Activated effector memory CD4-positive, alpha-beta T cell treated with Interleukin-2 at 50 U/mL for 16 hours (primary cell): ENCODE data around the gene YPEL3.
"Not testable (repeated sequence)": the region's sequence is repeated elsewhere in the genome, so short reads cannot be mapped to it uniquely, and the experiment has no call there.

Experiments
- DNase-seq: peaks from one replicate; pipeline ENCODE4 v3.0.0-alpha.2; 2020

YPEL3 gene

GRCh38 chr16:30096105-30096861 lies at the start of gene YPEL3:
YPEL3 (minus strand) TSS chr16:30096213; CDS start chr16:30095482, 731 bp downstream.
- peak; percentile 86 for DNase-seq

DNA sequence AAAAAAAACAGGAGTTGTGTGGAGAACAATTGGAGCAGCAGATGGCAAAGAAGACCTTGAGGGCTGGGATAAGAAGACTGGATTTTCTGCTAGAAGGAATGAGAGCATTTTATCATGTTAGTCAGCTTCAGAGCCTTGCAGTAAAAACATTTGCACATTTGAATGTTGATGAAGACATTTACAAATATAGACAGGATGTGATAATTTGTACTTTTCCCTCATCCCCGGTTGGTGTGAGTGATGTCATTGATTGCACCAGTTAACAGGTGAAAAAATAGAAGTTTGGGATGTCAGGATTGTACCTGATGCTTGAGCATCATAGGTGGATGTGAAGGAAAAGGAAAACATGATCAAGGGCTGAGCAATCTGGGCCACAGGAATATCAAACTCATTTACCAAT lies 49.6 kb upstream of the YPEL3 start:
- DNase-seq: no peak

DNA sequence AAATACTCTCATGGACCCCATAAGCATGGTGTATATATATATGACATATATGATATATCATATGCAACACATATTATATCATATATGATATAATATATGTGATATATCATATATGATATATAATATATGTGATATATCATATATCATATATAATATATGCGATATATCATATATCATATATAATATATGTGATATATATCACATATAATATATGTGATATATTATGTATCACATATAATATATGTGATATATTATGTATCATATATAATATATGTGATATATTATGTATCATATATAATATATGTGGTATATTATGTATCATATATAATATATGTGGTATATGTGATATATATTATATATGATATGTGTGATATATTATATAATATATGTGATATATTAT lies 48.9 kb upstream of the YPEL3 start:
- DNase-seq: no peak

DNA sequence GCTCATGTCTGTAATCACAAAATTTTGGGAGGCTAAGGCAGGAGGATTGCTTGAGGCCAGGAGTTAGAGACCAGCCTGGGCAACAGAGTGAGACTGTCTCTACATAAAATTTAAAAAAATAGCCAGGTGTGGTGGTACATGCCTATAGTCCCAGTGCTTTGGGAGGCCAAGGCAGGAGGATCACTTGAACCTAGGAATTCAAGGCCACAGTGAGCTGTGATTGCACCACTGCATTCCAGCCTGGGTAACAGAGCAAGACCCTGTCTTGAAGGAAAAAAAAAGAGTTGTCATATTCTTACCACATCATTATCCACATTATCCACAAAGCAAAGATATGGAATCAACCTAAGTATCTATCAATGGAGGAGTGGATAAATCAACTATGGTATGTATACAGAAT lies 48.0 kb upstream of the YPEL3 start:
- no peak for DNase-seq

DNA sequence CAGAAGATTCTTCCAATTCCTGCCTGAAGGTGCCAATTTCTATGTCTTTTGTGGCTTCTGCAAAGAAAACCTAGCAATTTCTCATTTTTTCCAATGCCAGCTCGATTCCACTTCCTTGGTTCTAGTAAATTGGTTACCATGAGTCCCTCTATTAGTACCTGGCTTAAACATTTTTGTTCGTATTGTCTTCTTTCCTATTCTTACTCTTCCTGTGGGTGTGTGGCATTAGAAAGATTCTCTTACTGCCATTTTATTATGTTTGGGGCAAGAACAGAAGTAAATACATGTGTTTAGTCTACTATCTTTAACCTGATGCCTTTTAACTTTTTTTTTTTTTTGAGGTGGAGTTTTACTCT lies 47.3 kb upstream of the YPEL3 start:
- no peak for DNase-seq

- DNase-seq: no peak
Observed at GRCh38 chr16:30142672-30143346, 46.8 kb upstream of the YPEL3 start.

- no peak for DNase-seq
Observed at GRCh38 chr16:30141750-30142149, 45.7 kb upstream of the YPEL3 start.

GRCh38 chr16:30139583-30140481 lies 43.8 kb upstream of the YPEL3 start:
- DNase-seq: no peak

DNA sequence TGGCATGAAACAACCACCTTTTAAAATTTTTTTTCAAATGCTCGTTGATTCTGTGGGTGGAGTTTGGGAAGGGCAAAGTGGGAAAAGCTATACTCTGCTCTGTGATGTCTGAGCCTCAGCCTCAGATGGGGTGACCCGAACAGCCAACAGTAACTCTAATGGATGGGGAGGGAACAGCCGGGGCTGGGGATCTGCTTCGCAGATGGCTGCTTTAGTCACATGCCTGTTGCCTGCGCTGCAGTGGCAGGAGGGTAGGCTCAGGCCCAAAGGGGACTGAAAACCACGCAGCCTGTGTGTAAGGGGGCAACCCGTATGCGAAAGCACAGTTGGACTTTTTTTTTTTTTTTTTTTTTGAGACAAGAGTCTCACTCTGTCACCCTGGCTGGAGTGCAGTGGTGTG lies 41.9 kb upstream of the YPEL3 start:
- DNase-seq: no peak

DNA sequence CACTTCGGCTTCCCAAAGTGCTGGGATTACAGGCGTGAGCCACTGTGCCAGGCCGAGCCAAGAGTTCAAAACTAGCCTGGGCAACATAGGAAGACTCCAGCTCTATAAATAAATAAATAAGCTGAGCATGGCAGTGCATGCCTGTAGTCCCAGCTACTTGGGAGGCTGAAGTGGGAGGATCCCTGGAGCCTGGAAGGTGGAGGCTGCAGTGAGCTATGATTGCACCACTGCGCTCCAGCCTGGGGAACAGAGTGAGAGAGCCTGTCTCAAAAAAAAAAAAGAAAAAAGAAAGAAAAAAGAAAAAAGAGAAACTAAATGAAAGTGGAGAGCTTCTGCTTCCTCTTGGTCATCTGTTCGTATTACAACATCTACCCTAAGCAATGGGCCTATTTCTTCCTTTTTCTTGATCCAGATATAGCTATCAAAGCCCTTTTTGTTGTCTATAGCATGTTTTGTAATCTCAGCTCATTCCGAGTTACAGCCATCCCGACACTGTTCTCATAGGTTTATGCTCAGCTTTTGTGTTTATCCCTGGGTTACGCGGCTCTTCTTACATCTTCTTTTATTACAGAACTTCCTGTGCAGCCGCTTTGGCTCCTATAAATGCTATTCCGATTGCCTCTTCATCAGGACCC lies 41.1 kb upstream of the YPEL3 start:
- DNase-seq: no peak

DNA sequence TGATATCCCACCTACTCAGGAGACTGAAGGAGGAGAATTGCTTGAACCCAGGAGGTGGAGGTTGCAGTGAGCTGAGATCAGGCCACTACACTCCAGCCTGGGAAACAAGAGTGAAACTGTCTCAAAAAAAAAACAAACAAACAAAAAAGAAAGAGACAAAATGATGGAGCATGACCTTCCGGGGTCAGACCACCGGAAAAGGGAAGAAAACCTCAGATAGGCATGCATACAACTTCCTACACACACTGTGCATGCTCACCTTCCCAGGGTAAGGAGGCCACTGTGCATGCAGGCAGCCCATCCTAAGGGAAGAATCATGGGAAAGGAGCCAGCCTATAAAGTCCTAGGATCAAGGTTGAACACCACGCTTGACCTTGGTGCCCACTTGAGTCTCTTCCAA lies 36.6 kb upstream of the YPEL3 start:
- DNase-seq: no peak

DNA sequence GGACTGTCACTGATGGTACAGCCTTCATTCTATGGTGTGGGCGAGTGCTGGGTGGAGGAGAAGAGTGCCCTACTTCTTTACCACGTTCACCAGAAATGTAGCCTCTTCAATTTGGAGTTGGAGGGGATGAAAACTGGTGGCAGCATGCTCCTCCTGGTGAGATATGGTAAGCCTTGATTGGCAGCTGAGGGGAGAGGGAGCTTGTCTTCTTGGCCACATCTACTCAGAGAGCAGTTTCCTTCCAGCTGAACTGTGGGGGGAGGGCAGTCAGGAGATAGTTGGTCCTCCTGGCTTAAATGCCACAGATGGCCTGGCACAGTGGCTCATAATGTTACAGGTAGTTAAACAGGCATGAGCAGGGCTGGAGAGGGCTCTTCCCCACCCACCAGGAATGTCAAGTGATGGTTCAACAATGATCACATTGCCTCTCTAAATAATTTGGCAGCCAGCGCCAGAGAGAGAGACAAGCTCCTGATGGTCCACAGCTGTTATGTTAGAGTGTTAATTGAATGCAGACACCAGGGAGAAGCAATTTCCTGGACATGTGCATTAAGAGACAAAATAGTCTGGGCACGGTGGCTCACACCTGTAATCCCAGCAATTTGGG lies 36.0 kb upstream of the YPEL3 start:
- no peak for DNase-seq

DNA sequence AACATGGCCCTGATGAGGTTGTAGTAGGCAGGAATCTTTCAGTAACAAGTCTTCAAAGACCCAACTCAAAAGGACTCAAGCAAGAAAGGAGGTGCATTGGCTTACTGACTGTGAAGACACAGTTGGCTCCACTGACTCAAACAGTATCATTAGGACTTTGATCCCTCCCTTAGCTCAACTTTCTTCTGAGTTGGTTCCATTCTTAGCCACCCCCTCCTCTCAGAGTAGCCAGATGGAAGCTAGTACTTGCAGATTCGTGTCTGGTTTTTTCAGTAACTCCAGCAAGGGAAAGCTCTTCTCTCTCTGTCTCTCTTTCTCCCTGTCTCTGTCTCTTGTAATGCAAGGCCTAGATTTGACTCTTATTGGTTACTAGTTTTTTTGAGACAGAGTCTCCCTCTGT lies 32.0 kb upstream of the YPEL3 start:
- DNase-seq: no peak

GRCh38 chr16:30125690-30126089 lies 29.7 kb upstream of the YPEL3 start:
- DNase-seq: not testable (repeated sequence)

DNA sequence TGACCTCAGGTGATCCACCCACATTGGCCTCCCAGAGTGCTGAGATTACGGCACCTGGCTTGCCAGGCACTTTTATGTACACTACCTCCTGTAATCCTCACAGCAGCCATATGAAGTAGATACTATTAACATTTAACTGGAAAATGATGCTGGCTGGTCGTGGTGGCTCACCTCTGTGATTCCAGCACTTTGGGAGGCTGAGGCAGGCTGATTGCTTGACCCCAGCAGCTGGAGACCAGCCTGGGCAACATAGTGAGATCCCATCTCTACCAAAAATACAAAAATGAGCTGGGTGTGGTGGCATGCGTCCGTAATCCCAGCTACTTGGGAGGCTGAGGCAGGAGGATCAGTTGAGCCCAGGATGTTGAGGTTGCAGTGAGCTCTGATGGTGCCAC lies 29.0 kb upstream of the YPEL3 start:
- DNase-seq: no peak

GRCh38 chr16:30122604-30123160 lies 26.7 kb upstream of the YPEL3 start:
- DNase-seq: no peak

GRCh38 chr16:30121741-30122571 lies 25.9 kb upstream of the YPEL3 start:
- DNase-seq: no peak

DNA sequence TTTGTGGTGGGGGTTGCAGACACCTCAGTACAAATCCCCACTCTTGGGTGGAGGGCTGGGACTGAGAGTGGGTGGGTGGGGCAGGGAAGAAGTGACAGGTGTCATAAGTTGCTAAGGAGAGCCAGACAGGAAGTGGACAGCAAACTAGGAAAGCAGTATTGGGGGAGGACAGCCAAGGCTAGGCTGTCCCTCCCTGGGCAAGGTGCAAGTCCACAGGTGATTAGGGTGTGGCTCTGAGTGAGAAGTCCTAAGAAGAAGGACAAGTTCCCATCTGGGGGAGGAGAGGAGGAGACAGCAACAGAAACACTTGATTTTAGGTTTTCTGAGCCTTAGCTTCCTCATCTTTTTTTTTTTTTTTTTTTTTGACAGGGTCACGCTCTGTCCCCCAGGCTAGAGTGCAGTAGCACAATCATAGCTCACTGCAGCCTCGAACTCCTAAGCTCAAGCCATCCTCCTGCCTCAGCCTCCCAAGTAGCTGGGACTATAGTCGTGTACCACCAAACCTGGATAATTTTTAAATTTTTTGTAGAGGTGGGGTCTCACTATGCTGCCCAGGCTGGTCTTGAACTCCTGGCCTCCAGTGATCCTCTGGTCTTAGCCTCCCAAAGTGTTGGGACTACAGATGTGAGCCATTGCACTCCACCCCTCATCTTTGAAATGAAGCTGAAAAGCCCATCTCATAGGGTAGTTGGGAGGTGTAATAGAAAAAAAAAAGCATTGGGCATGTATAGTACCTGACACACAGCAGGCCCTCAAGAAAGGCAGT lies 24.5 kb upstream of the YPEL3 start:
- no peak for DNase-seq

DNA sequence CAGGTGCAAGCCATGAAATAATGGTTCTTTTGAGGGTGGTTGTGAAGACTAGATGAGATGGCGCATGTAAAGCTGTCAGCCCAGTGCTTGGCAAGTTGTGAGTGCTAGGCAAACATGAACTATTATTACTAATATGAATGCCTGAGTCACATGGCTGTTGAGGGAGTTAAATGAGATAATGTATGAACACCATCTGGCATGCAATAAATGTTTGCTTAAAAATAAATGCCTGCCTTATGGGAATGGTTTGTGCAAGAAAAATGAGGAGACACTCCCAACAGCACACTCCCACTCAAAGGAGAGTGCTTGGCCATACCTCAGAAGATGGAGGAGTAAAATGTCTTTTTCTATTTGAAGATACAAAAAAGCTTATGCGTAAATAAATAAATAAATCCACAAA lies 23.4 kb upstream of the YPEL3 start:
- DNase-seq: no peak

DNA sequence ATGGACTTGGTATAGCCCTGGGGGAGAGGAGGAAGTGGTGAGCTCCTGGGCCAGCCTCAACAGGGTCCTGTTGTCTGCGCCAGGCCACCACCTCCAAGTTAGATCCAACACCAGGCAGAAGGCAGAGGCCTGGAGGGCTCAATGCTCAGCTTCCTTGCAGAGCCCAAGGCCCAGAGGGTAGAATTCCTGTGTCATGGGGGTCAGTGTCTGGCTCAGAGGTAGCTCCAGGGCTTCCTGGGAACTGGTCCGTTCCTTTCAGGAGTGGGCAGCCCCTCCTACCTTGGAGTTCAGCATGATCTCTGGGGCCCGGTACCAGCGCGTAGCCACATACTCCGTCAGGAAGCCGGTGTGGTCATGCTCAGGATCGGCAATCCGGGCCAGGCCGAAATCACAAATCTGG lies 21.8 kb upstream of the YPEL3 start:
- no peak for DNase-seq
